CD14-positive monocyte (primary cell): ENCODE results near the gene GRID1. TPM values are rescaled to one million over a fixed set of nuclear protein-coding genes. Genes with fewer than 3 reads are reported as not detected.

Source experiments
- DNase-seq, 3 donors: peaks; one replicate each; pipeline ENCODE4 v3.0.0-alpha.2; 2011 to 2022
- H2AFZ ChIP-seq: 2 replicates; pipeline ENCODE4 v1.6.0; 2012; ENCODE audit warnings: mild to moderate bottlenecking, low read depth, low read length, inconsistent platforms; ENCODE audit not compliant: insufficient read depth, poor library complexity, severe bottlenecking
- H3K27ac ChIP-seq, 2 donors: 1 replicate in 1 of 2; 2 replicates in 1 of 2; pipeline ENCODE4 v1.5.1; 2012 to 2013; ENCODE audit warnings: low read length in 2 of 2, control low read depth in 1 of 2, inconsistent platforms in 1 of 2, low read depth in 1 of 2, mild to moderate bottlenecking in 1 of 2
- H3K27me3 ChIP-seq, 2 donors: one replicate each; pipeline versions ENCODE4 v1.6.0 to v1.6.1; 2011 to 2013; ENCODE audit warnings: low read length in 2 of 2; ENCODE audit not compliant: control insufficient read depth in 2 of 2, insufficient read depth in 2 of 2
- H3K36me3 ChIP-seq, 2 donors: replicated peaks in 1 of 2; 1 replicate in 1 of 2; 2 replicates in 1 of 2; pipeline versions ENCODE4 v1.5.1 to v1.6.1; 2012 to 2013; ENCODE audit warnings: low read length in 2 of 2, control low read depth in 1 of 2, inconsistent platforms in 1 of 2, mild to moderate bottlenecking in 1 of 2; ENCODE audit not compliant: insufficient read depth in 2 of 2, control insufficient read depth in 1 of 2
- H3K4me1 ChIP-seq, 2 donors: 1 replicate in 1 of 2; 2 replicates in 1 of 2; pipeline versions ENCODE4 v1.5.1 to v1.6.1; 2012 to 2013; ENCODE audit warnings: low read length in 2 of 2, control low read depth in 1 of 2, inconsistent platforms in 1 of 2, mild to moderate bottlenecking in 1 of 2, moderate library complexity in 1 of 2; ENCODE audit not compliant: insufficient read depth in 2 of 2, control insufficient read depth in 1 of 2
- H3K4me2 ChIP-seq: replicated peaks from 2 replicates; pipeline ENCODE3; 2012; ENCODE audit warnings: low read length, moderate library complexity, mild to moderate bottlenecking; ENCODE audit not compliant: poor library complexity, severe bottlenecking; ENCODE audit errors: extremely low read depth
- H3K4me3 ChIP-seq, 3 experiments: fragments of 200-600 bp in 1 of 3; sonication (generic) in 1 of 3; replicated peaks in 1 of 3; 1 replicate in 2 of 3; 2 replicates in 1 of 3; pipeline ENCODE4 v1.5.1; 2011 to 2013; ENCODE audit warnings: low read length in 3 of 3, mild to moderate bottlenecking in 3 of 3, control low read depth in 2 of 3, low read depth in 2 of 3, inconsistent platforms in 1 of 3, moderate library complexity in 1 of 3
- H3K79me2 ChIP-seq: 2 replicates; pipeline ENCODE4 v1.6.0; 2012; ENCODE audit warnings: mild to moderate bottlenecking, control low read depth, inconsistent platforms, low read length, moderate library complexity; ENCODE audit not compliant: insufficient read depth
- H3K9ac ChIP-seq: 2 replicates; pipeline ENCODE4 v1.6.0; 2017; ENCODE audit warnings: low read length, mild to moderate bottlenecking; ENCODE audit not compliant: insufficient read depth, poor library complexity, severe bottlenecking
- H3K9me3 ChIP-seq, 2 donors: replicated peaks in 1 of 2; 1 replicate in 1 of 2; 2 replicates in 1 of 2; pipeline versions ENCODE4 v1.5.1 to v1.6.1; 2012 to 2013; ENCODE audit warnings: low read length in 2 of 2, control low read depth in 1 of 2; ENCODE audit not compliant: control insufficient read depth in 1 of 2, insufficient read depth in 1 of 2
- H4K20me1 ChIP-seq: 2 replicates; pipeline ENCODE4 v1.6.0; 2012; ENCODE audit warnings: mild to moderate bottlenecking, low read length, control low read depth, moderate library complexity; ENCODE audit not compliant: insufficient read depth
- H3K27ac Mint-ChIP-seq, 7 donors: one replicate each; pipeline ENCODE4 v1.8.0; 2020; ENCODE audit warnings: mild to moderate bottlenecking in 7 of 7, mixed read lengths in 7 of 7, moderate library complexity in 6 of 7, inconsistent platforms in 2 of 7
- H3K27me3 Mint-ChIP-seq, 3 donors: one replicate each; pipeline ENCODE4 v1.8.0; 2021 to 2022; ENCODE audit warnings: low read depth in 3 of 3, mild to moderate bottlenecking in 3 of 3, mixed read lengths in 3 of 3, moderate library complexity in 3 of 3, inconsistent platforms in 1 of 3
- H3K36me3 Mint-ChIP-seq, 2 donors: one replicate each; pipeline ENCODE4 v1.8.0; 2020; ENCODE audit warnings: mixed read lengths in 2 of 2, inconsistent platforms in 1 of 2, mild to moderate bottlenecking in 1 of 2
- H3K4me1 Mint-ChIP-seq: one replicate; pipeline ENCODE4 v1.8.0; 2020; ENCODE audit warnings: mild to moderate bottlenecking, mixed read lengths
- H3K4me3 Mint-ChIP-seq, 2 donors: one replicate each; pipeline ENCODE4 v1.8.0; 2020; ENCODE audit warnings: mild to moderate bottlenecking in 2 of 2, mixed read lengths in 2 of 2, moderate library complexity in 1 of 2
- H3K9me3 Mint-ChIP-seq, 7 donors: one replicate each; pipeline ENCODE4 v1.8.0; 2020 to 2022; ENCODE audit warnings: mixed read lengths in 7 of 7, mild to moderate bottlenecking in 6 of 7, moderate library complexity in 6 of 7, inconsistent platforms in 2 of 7
- CTCF ChIP-seq: fragments of 200-600 bp; IDR thresholded peaks from one replicate; pipeline ENCODE4 v1.8.0; 2022; ENCODE audit warnings: antibody characterized with exemption, mild to moderate bottlenecking
- WGBS: methylation state at CpG from one replicate; pipeline ENCODE4 v1.1.5; 2013; ENCODE audit warnings: missing lambda C conversion rate; ENCODE audit not compliant: insufficient coverage; 5-methylcytosine and 5-hydroxymethylcytosine counted together
- intact Hi-C, 2 donors: fragments of 100-400 bp; cut with micrococcal nuclease; formaldehyde crosslinking; loops; one replicate each; pipeline versions ENCODE4 v1.15.0 to v1.15.1; 2023
- polyA plus RNA-seq, 3 donors: library from polyadenylated mRNA; depleted of rRNA in 1 of 3; unstranded in 2 of 3; stranded (reverse) in 1 of 3; fragments of 300-500 nt in 2 of 3; fragments of >200 nt in 1 of 3; fragmentation: Illumina TruSeq in 2 of 3; gene quantifications; 1 replicate in 2 of 3; 2 replicates in 1 of 3; pipeline ENCODE4 v1.2.3, GENCODE V29; 2012 to 2021

GRID1 gene
- polyA plus RNA-seq, 3 donors, result not detected

GRCh38 chr10:85600744-85601081 lies 765.9 kb downstream of the GRID1 start:
- no peak overlapping the region for H3K4me2 ChIP-seq
- no peaks in the 10 kb centered on the region for H3K27me3 ChIP-seq
- Mint-ChIP-seq H3K4me3 (no peak overlapping the region), H3K9me3 (peaks cover 0 to 3% (median 0%) of the 10 kb centered on the region in 7 donors), H3K36me3 (no peaks in the 10 kb centered on the region), H3K27ac (no peak overlapping the region), H3K4me1 (no peaks in the 10 kb centered on the region), H3K27me3 (no peaks in the 10 kb centered on the region)
- no peak overlapping the region for H3K4me3 ChIP-seq
- H4K20me1 ChIP-seq, result no peaks in the 10 kb centered on the region
- peaks cover 0 to 4% of the 10 kb centered on the region in 2 donors for H3K9me3 ChIP-seq
- H3K27ac ChIP-seq, result no peak overlapping the region
- H3K79me2 ChIP-seq, result no peaks in the 10 kb centered on the region
- no peak overlapping the region for H2AFZ ChIP-seq
- no peak for TF ChIP-seq CTCF
- H3K36me3 ChIP-seq, result no peaks in the 10 kb centered on the region
- DNase-seq, result no peak
- 100% methylated on average over 1 of the region's 2 CpGs for WGBS
- H3K4me1 ChIP-seq, result no peaks in the 10 kb centered on the region
- intact Hi-C loops, result no loop called here
- no peak overlapping the region for H3K9ac ChIP-seq

GRCh38 chr10:85600026-85600743 lies 766.4 kb downstream of the GRID1 start:
- H3K27me3 Mint-ChIP-seq, result no peaks in the 10 kb centered on the region
- no peak for TF ChIP-seq CTCF
- H2AFZ ChIP-seq, result no peak overlapping the region
- no peaks in the 10 kb centered on the region for H3K79me2 ChIP-seq
- no peak for DNase-seq
- no peaks in the 10 kb centered on the region for H3K36me3 Mint-ChIP-seq
- no peaks in the 10 kb centered on the region for H3K4me1 Mint-ChIP-seq
- intact Hi-C loops, result no loop called here
- no peaks in the 10 kb centered on the region for H3K36me3 ChIP-seq
- no peaks in the 10 kb centered on the region for H3K4me1 ChIP-seq
- H3K27ac Mint-ChIP-seq, result no peak overlapping the region
- peaks cover 0 to 4% of the 10 kb centered on the region in 2 donors for H3K9me3 ChIP-seq
- peaks cover 0 to 5% (median 0%) of the 10 kb centered on the region in 7 donors for H3K9me3 Mint-ChIP-seq
- H3K27ac ChIP-seq, result no peak overlapping the region
- H3K4me3 ChIP-seq, result no peak overlapping the region
- 75% methylated on average over 2 of the region's 5 CpGs for WGBS
- no peaks in the 10 kb centered on the region for H4K20me1 ChIP-seq
- H3K4me2 ChIP-seq, result no peak overlapping the region
- H3K9ac ChIP-seq, result no peak overlapping the region
- no peak overlapping the region for H3K4me3 Mint-ChIP-seq
- H3K27me3 ChIP-seq, result no peaks in the 10 kb centered on the region
